HG03521 (cell line): Measurements from ENCODE around the gene HOXC11.

ENCODE experiments used
- ATAC-seq: cut with Tn5 transposase; IDR thresholded peaks from one replicate; pipeline ENCODE4 v1.9.1; 2021; ENCODE audit warnings: mild to moderate bottlenecking, moderate library complexity; ENCODE audit not compliant: unreplicated experiment

The HOXC11 gene

DNA sequence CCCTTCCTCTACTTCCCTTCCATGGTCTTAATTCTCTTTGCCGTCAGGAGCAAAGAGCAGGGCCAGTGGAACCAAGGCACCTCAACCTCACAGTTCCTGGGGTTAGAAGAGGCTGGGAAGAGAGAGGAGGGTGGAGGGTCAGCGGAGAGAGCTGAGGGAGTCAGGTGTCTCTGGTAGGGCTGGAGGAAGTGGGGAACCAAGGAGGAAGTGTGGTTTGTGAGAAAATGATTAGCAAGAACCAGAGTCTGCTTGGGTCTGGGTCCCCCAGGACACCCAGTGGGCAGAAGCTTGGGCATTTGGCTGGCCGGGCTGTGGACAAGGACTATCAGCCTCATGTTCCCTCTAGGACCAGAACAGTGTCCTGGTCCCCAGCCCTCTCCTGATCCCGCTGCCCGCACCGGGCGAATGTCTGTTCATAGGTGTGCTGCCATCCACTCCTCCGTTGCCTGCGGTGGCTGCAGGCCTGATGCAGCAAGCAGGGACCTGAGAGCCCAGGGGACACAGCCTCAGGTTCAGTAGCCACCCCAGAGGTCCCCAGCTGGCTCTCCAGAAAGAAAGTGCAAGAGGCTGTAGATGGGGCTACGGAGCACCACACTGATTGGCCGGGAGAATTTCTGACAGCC lies 15.9 kb upstream of the HOXC11 start:
- ATAC-seq = no peak

DNA sequence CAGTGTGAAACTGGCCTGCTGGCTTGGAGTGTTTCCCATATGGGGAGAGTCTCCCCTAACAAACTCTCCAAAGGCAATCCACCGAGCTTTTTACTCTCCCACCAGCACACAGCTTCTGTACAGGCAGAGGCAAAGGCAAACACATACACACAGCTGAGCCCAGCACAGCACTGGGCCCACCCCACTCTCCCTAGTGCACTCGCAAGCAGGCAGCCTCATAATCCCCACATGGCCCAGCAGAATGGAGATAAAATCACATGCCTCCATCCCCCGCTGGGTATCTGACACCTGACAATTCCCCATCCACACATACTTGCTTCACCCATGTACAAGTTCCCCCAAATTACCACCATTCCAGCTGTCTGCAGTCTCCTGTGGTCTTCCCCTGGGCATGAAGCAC lies 14.8 kb upstream of the HOXC11 start:
- ATAC-seq = no peak

DNA sequence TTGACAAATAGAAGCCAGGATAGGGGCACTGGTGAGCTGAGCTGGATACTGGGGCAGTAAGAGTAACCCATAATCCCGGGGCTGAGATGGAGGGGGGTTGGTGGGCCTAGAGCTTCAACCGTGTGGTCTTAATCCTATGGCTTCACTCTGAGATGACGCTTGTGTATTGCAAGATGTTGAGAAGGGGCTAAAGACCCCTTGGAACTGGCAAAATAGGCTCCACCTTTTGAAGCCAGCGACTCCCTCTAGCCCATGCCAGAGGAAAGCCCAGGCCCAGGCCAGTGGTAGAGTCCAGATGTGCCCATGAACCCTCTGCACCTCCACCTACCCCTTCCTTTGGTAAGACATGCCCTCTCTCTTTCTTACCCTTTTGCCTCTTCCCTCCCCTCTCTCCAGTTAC lies 13.6 kb upstream of the HOXC11 start:
- no peak for ATAC-seq

DNA sequence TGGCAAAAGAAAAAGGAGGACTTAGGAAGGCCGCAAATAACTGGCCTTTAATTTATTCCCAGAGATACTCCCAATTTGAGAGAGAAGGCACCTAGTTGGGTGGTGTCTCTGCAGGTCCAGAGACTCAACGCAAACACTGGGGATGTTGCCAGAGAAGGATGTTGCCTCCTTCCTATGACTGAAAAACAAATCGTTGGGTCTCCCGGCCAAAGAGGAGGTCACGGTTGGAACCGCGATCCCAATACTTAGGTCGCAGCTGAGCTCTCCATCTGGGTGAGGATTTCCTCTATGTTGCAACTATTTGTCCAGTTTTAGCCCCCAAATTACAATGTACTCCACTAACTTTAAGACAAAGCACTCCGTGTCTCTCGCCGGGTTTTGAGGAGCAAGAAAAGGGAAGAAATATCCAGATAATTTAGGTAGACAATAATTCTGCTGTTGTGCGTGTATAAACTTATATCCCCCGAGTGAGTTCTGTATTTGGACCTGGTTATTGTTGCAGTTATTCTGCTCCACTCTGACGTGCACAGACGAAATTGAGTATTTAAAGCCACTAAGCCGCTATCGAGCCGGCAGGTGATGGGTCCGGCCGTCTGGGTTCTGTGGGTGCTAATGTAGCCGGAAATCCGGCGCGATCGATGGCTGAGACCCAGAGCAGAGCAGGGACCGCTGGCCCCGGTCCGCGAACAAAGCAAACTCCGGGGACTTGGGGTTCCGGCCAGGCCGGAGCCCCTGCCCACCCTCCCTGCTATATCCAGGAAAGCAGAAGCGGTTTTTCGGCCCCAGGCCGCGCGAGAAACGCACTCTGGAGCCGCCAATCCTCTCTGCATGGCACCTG lies 12.5 kb upstream of the HOXC11 start:
- ATAC-seq = no peak

DNA sequence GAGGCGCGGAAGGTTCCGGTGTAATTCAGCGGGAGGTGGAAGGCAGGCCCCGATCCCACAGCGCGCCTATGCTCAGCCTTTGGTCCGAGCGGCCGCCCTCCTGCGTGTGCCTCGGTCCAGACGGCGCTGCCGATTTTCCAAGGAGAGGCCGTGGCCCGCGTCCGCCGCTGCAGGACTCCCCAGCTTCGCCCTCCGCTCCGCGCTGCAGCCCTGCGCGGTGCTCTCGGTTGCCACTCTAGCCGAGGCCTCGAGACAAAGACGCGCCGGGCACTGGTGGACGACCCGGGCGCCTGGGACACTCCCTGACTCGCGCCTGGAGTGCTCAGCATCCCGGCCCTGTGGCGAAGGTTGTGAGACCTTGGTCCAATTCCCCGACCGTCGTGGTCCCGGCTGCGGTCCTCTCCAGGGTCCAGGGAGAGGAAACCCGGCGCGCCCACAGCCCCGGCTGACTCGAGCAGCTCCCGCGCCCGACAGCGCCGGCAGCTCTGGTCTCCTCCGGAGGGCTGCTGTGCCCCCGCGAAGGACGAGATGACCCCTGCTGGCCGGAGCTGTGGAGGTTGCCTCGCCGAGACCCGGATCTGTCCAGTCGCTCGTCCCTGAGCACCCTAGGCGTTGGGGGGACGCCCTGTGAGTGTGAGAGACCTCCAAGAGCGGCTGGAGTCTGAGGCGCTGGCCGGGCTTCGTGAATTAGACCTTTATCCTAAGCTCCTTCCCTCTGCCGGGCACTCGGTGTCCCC lies 11.7 kb upstream of the HOXC11 start:
- ATAC-seq = no peak

DNA sequence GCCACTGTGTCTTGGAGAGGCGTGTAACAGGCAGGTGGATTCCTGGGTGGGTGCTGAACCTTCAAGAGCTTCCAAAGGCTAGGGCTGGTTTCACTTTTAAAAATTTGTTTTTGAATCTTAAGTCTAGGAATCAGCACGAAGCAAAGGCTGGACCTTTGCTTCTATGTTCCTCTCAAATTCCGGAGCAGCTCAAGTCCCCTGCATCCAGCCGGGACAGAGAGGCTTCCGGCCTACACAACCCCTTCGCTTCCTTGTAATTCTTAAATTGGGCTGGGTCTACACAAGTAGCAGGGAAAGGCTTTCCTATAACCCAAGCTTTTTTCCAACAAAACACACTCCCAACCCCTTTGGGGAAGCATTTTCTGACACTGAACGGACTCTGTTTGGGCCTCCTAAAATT lies 9.9 kb upstream of the HOXC11 start:
- no peak for ATAC-seq

DNA sequence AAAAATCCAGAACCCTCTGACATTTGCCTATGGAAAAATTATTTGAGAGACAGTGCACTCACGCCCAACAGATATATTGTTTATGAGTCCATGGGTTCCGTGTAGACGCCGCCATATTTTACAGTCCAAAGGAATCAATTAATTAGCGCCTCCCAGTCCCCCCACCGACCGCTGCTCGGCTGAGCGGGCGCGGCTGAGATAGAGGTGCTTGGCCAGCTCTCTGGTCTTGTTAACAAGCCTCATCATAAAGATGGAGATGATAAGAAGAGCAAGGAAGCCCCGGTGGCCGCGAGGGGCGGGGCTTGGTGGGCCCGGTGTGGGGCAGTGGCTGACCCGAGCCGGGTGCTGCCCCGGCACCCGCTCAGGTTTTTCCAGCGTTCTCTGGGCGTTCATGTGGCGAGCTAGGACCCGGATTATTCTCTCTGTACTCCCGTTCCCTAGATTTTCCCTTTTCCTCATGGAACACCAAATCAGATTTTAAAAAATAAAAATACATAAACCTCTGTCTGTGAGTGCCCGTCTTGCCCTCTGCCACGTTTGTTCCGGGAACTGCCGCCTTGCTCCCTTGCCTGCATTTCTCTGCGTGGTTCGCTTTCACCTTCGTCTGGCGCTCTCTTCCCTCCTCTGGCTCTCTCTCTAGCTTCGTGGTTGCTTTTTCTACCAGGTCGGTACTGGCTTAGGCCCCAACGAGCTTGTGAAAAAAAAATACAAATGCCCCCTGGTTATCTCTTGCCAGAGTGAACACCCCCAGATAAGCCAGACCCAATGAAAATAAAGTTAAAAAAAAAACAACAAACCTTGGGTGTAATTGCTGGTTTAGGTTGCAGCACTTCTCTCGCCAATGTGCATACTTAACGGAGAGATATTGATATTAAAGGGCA lies 9.3 kb upstream of the HOXC11 start:
- ATAC-seq = no peak

DNA sequence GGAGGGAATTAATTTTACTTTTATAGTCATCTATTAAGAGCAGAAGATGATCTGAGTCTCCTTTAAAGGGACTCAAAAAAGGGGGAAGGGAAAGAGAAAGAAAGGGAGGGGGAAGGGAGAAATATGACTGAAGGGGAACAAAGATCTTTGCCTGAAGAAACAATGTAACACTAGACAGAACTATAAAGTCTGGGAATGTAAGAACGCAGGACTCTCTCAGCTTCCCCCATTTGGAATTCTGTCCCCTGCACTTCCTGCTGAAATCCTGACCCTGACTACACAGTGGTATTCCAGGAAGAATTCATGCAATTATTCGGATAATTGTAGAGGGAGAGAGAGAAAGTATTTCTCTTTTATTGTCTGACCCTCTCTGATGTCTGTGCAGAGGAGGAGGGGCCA lies 8.6 kb upstream of the HOXC11 start:
- no peak for ATAC-seq

DNA sequence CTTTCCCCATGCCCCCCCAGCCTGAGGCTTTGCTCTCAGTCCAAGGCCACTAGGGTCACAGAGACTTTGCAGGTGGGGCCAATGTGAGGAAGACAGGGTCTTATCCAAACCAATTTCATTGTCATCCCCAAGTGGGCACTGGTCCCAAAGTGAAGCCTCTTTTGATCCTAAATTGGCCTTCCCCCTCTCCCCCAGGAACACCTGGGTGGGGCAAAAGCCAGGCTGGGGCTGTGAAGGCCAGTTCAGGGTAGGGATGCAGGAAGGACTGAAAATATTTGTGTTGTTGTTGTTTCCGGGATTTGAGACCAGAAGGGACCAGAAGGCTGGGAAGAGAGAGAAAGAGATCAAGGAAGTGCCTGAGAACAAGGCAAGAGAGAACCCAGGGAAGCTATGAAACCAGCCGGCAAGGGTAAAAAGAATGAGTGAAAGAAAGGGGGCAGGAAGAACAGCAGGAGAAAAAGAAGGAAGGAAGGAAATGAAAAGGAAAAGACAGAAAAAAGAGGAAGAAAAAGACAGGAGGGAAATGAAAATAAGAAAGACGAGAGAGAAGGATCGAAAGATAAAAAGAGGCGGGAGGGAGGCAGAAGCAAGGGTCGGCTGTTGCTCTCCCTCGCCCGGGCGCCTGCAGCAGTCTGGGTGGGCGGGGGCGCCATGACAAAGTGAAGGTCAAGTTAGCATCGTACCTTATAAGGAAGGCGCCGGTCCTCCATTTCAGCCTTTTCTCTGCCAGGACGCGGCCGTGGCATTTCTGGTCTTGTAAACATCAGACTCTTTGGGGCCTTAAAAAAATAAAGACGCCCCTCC lies 7.4 kb upstream of the HOXC11 start:
- no peak for ATAC-seq

DNA sequence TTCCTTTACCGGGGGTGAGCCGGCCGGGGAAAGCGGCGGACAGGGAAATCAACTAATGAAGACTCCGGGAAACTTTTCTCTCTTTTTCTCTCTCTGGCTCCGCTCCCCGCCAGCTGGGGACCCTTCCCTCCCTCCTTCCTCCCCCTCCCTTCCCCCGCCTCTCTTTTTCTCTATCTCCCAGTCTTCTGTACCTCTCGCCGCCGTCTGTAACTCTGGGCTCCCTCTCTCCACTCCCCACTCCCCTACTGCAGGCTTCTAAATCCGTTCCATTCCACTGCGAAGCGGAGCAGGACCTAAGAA lies 6.9 kb upstream of the HOXC11 start:
- ATAC-seq = no peak

DNA sequence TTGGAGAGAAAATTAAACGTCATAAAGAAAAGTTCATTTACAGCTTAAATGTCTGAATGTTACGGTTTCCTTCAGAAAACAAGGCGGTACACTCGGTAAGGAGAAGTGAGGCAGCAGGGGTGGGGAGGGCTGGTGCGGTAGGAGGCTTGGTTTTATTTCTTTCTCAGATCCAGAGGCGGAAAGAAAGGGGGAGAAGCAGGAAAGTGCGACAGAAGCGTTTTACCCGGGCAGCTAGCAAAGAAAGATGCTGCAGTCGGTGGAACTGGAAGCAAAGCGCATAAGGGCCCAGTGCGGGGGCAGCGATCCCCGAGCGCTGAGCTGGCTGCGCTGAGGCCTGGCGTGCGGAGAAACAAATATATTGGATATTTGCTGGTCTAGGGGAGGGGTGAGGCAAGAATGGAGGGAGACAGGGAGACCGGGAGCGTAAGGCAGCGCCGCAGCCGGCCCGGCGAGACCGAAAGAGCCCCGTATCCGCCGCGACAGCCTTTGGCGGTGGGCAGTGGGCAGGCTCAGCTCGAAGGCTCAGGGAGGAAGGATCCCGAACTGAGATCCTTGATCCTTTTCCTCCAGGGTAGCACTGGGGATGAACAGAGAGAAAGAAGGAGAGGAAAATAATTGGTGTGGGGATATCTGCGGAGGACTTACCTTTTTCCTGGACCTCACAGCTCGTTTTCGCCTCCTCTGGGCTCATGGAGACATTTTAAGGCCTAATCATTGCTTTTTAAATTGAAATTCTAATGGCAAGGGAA lies 6.4 kb upstream of the HOXC11 start:
- ATAC-seq = no peak

DNA sequence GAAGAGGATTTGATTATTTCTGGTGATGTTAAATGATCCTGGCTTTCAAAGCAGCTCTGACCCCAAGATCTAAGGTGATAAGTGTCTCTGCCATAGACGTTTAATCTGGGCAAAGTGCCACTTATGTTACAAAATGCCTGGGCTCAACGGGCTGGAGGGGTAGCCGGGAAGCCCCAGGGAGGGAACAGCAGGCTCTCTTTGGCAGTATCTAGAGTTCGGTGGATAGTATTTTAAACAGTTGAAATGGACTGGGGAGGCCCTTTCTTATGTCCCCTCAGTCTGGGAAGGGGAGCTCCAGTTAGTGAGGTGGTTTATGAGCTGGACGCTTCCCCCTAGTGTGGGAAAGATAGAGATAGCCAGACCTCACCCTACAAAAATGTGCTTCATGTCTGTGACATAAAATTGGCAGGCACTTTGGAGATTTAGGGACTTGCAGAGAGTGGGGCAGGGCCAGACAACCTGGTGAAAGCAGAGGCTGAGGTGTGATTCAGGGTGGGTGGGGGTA lies 5.5 kb upstream of the HOXC11 start:
- ATAC-seq = no peak

DNA sequence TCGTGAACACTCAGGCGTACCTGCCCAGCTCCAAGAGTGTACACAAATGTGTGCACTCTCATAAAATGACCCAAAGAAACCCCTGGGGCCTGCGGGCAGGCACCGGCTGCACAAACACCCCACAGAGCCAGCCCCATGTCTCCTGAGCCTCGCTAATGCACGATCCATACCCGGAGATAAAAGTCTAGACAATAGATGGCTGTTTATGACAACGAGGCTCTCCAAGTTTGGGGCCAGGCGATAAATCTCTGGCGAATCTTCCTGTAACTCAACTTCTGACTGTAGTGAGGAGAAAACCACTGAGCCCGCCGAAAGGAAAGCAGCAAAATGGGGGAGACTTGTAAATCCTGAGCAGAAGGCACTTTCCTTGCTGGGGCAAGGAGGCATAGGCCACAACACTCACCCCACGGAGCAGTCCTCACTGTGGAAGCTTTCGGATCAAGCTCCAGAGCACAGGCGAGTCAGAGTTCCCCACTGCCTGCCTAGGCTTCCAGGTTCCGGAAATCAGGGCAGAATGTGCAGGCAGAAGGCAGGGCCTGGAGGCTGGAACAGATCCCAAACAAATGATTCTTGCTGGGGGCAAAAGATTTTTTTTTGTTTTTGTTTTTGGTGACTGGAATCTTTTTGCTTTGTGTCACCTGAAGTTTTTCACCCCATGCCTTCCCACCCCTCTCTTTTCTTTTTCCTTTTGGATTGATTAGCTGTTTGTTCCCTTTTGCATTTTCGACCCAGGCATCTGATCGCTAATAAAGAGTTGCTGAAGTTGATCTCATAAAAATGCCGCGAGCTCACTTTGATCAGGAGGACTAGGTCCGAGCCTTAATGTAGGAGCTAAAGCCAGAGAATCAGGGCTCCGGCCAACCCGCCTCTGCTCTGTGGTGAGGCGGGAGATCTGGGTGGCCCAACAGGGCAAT lies 4.5 kb upstream of the HOXC11 start:
- no peak for ATAC-seq

DNA sequence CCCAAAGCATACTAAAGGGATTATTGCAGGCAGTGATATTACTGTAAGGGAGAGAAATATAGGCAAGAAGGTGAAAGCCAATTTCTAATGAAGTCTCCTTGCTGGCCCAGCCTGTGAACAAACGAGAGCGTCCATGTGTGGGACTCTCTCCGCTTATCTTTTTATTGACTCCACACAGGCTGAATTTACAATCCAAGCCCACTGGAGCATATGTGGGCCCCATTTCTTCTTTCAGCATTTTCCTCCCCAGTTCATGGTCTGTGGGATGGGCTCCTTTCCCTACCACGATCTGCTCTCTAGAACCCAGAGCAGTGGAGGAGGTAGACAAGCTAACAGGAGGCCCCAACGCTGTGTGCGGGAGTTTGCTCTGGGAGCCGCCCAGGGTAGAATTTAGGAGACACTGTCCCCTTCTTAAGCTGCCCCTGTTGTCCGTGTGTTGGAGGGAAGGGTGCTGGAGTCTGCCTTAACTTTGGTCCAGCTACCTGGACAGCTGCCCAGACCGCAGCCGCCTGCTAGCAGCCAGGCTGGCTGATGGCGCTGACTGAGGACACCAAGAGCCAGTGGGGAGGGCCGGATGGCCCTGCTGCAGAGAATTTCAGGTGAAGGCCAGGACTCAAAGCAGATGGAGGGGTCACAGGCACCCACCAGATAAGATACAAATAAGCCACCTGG lies 3.2 kb upstream of the HOXC11 start:
- ATAC-seq = no peak

DNA sequence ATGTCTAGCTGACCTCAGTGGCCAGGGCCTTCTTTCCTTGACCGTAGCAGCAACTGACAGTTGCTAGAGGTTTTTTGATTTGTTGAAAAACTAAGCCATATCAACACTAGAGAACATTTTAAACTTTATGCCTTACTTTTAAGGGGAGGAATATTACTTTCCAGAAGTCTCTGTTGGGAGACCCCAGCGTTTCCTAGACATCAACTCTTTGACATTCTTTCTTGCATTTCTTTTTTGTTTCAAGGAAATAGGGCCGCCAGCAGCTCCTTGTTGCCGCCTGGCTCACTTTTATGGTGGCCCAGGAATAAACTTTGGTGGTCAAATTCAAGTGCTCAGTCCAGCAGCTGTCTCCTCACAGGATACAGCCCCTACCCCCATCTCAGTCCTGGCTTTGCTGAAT lies 2.5 kb upstream of the HOXC11 start:
- no peak for ATAC-seq

DNA sequence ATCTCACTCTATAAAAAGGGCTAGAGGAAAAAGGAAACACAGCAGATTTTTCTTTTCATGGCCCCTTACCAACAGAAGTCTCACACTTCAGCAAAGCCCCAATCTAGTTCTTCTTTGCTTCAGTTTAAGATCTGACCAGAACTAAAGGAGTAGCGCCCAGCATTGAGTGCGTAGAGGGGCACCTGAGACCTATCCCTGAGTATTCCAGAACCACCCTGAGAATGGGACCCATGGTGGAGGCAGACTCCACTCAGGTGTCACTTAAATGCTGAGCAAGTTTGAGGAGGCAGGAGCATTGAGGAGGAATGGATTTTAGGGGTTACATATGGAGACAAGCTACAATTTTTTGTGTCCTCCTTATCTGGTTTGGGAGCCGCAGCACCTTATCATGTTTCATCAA lies 1.8 kb upstream of the HOXC11 start:
- ATAC-seq = no peak

DNA sequence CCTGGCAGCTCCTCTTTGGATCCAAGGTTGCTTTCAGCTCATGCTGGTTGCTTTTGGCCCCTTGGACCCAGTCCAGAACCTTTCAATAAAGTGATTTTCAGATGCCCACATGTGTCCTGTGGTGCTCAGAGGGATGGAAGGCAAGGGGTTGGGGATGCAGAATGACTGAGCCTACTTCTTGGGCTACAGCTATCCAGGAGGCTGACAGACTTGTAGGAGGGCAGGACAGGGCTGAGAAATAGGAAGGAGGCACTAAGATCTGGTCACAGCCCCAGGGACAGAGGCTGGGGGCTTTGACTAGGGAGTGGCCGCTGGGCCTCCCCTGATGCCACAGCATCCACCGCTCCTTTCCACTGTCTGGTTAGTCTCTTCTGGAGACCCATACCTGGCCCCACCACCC lies 1.2 kb upstream of the HOXC11 start:
- ATAC-seq = no peak

DNA sequence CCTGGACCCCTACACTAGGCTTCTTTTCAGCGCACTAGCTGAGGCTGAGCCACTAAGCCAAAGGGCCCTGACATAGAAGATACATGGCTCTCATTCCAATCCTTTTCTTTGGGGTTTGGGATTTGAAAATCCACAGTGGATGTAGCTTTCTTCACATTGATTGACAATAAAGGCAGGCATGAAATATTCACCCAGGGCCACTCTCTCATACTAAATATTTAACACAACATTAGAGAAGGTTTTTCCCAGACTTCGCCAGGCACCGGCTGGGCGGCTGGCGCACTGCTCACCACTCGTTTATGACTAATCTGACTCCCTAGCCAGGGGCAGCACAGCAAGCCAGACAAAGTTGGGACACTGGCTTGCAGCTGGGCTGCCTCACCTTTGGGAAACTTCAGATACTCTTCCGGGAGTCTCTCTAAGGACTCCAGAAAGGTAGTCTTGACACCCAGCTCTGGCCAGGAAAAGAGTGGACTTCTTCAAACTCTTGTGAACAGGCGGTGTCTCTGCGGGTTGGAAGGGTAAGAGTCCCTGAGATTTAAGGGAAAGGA lies 699 bp upstream of the HOXC11 start:
- ATAC-seq = no peak
